ENCODE data around the gene CASP5.
A peak's percentile ranks its signal among the peaks of the same experiment; 100 is the strongest.
"Not testable (repeated sequence)": the region's sequence is repeated elsewhere in the genome, so short reads cannot be mapped to it uniquely, and the experiment has no call there.

CASP5 gene

DNA sequence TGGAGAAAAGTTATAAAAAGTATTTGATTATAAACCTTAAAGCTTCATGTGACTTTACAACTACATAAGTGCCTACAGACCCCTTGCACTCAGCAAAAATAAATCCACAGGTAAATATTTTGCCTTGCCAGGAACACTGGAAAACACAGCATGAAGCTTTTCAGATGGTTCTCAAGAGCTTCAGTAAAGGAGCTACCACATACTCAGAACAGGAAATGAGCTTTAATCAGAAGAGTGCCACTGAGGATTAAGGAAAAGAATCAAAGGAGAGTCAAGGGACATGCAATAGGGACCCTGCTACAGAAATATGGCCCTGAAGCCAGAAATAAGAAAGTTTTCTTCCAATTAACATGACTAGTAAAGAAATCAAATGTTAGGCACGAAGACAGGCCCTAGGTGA lies 10.8 kb upstream of the CASP5 start:
- DNase-seq (ENCODE audit: low spot score) (no peak), FAIRE-seq (no peak)

DNA sequence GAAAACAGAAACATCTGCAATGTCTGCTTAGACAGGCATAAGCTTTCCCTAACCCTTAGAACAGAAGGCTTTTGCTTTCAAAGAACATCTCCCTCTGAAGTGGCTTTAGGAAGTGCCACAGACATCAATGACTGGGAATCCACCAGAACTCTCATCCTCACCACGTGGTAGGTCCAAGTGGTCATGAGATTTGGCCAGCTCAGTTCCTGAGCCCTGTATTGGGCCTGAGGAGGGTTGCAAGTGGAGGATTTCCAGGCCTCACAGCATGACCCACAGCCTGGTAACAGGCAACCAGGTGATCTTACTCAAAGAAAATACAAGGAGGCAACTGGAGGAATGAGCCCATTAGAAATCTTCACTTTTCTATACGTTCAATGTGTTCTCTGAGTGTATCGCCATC lies 10.4 kb upstream of the CASP5 start:
- DNase-seq (ENCODE audit: low spot score) (no peak), FAIRE-seq (no peak)

DNA sequence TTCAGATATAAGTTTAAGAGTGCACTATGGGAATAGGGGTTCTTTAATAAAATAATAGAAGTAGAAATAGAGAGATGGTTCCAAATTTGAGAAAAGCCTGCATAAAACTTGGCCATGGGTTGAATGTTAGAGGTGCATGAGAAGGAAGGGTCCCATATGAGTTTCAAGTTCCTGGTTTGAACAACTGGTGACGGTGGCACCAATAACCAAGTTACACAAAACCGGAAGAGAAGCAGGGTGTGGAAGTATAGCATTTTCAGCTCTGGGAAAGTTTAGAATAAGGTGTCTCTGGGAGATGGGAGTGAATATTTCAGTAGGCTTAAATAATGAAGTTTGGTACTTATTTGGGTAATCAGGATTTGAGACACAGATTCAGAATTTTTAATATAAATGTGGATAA lies 9.5 kb upstream of the CASP5 start:
- no peak for FAIRE-seq
- DNase-seq (ENCODE audit: low spot score), result no peak

DNA sequence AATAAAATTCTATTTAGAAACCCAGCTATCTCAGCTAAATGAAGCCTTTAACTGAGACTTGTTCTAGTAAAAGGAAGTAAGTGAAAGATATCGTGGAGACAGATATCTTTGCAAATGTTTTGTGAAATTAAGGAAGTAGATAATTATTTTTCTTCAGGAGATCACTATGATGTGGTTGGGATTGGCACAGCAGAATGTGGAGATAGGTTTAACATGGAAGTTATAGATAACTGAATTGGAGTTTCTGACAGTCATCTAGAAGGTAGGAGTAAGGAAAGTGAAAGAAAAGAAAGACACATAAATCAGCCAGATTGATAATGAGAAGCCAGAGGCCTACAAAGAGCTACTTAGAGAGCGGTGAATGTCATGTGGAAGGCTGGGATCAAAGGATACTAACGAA lies 4.7 kb upstream of the CASP5 start:
- FAIRE-seq, result no peak
- DNase-seq (ENCODE audit: low spot score), result no peak

DNA sequence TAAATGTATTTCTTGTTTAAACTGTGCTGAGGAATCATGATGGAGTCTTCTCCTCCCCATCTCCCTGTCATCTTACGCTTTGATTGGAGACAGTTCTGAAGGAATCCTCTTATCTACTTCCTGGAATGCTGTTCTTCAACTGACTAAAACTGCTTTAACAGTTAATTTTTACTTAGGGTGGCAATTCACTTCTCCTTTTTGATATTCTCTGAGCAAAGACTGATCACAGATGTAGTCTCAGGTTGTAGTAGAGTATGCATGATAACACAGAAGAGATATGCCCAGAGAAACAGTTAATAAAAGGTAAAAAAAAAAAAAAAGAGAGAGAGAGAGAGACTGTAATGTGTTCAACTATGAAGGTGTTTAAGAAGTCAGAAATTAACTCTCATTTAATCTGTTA lies 1.4 kb upstream of the CASP5 start:
- DNase-seq (ENCODE audit: low spot score) (no peak), FAIRE-seq (no peak)

DNA sequence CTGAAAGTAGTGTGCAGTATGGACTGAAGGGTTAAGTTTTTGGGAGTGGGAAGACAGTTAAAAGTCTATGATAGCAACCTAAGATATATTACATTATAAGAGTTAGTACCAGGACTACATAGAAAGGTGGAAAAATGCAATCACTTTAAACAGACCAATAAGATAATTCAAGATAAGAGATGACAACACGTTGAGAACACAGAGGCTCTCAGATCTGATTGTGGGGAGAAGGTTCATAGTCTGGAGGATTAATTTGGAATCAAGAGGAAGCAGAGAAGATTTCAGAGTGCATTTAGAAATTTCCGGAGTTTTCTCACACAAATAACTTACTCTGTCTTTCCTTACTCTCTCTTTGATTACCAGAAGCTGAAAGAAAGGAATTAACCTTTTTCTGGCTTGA lies 441 bp downstream of the CASP5 start:
- no peak for DNase-seq (ENCODE audit: low spot score)
- FAIRE-seq, result no peak

DNA sequence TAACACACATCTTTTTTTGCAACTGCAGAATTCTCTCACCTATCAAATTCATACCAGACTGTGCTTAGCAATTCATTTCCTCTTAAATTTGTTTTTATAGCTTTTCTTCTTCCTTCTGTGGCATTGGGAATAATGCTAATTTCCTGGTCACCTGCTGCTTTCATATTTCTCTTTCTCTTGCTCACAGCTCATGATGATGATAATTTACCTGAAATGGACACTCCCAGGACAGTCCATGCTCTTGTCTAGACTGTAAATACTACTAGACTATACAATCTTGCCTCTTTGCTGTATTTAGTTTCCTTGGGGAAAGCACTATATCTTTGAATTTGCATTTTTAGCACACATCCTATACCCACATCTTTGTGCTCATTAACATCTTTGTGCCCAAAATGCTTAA lies 15.5 kb downstream of the CASP5 start:
- no peak for DNase-seq (ENCODE audit: low spot score)
- FAIRE-seq, result no peak

DNA sequence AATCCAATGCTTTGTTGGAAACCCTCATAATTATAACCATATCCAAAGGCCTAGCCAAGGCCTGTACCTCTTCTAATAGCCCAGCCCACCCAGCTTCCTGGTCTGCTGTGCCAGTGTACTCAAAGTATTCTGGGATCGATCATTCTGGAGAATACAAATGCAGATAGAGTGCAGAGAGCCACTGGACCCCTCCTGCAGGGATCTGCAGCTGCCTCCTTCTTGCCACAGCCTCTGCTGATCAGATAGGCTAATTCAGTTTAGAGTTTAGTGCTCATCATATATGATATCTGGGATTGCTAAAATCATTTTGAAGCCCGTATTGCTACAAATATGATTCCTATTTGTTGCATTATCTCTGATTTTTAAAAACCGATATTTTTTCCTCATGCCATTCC lies 17.5 kb downstream of the CASP5 start:
- DNase-seq (ENCODE audit: low spot score), result no peak
- no peak for FAIRE-seq

DNA sequence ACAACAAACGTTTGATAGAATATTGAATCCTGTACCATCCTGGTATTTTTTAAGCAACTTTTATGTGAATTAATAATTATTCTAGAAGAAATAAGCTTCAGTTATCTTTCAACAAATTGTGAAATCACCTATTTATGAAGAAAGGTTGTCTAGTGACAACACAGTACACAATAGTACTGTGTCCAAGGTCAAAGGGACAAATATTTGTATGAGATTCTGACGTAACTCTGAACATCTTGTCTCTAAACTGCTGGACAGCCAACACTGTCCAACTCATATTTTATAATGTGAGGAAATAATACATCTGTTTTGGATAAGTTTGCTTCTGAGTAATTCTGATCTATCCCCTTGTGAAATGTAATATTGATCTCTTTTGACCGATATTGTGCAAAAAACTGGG lies 18.9 kb downstream of the CASP5 start:
- DNase-seq (ENCODE audit: low spot score) (no peak), FAIRE-seq (no peak)

DNA sequence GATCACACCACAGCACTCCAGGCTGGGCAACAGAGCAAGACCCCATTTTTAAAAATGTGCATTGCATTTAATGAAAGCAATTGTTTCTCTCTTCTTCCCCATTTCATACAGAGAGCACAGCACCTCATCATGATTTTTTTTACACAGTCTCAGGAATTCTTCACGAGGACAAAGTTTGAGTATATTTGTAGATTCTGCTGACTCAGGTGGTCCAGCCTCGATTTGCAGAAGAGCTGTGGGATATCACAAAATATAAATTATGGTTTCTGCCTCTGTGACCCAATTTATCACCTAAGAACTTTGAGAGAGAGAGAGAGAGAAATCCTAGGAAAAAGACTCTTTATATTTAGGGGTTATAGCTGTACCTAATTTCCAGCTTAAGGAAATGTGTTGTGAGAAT lies 19.8 kb downstream of the CASP5 start:
- FAIRE-seq (no peak), DNase-seq (ENCODE audit: low spot score) (no peak)

DNA sequence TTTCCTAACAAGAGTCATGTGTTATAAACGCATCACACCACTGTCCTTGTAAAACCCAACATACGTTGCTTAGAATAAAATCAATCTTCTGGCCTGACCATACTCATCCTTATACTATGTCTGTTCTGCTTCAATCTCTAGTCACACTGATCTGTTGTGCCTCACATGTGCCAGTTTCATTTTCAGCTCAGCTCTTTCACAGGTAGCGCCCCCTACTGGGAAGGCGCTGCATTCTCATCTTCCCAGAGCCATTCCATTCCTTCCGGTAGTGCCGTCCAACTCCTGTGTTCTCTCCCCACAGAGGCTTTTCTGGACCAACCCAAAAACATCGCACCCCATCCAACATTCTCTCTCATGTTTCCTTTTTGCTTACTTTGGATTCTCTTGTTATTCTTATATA lies 22.2 kb downstream of the CASP5 start:
- DNase-seq (ENCODE audit: low spot score) (no peak), FAIRE-seq (no peak)

DNA sequence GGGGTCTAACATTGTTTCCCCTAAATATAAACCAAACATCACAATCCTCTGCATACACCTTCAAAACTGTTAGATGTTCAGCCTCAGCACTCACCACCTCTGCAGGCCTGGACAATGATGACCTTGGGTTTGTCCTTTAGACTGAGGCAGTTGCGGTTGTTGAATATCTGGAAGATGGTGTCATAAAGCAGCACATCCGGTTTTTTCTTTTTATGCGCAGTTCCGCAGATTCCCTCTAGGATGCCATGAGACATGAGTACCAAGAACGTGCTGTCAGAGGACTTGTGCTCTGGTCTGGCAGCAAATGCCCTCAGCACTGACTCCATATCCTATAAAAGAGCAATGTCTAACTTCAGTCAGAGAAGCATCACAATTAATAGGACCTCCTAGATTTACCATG lies 22.8 kb downstream of the CASP5 start:
- DNase-seq (ENCODE audit: low spot score), result peak; percentile 16
- FAIRE-seq, result no peak

DNA sequence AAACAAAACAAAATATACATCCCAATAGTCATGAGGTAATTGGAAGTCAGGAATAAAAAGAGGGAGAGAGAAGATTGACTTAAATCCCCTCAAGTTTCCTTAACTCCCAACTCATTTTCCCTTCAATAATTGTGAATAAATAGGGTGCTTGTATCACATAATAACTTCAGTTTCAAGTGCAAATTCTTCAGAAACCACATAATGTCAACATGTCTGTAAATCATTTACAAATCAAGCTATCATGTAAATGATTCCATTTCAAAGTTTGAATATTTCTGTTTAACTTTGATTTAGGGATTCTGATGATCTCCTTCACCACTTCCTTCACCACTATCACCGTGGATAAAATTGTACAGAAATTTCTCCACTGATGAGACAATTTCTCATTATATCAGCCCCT lies 23.2 kb downstream of the CASP5 start:
- no peak for DNase-seq (ENCODE audit: low spot score)
- FAIRE-seq, result no peak

DNA sequence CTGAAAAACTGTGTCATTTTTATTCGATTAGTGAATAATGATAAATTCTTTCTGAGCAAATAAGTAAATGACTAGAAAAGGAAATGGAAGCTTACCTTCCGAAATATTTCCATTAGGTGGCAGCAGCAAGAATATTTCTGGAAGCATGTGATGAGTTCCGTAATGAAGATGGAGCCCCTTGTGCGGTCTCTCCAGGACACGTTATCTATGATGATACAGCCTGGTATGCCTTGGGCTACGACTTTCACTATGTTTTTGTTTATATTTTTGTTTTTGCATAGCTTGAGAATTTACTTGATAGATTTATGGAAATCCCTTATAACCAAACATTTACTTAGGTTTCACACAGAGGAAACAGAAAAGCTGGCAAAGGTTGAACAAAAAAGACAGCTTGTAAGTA lies 25.7 kb downstream of the CASP5 start:
- FAIRE-seq, result no peak
- no peak for DNase-seq (ENCODE audit: low spot score)

DNA sequence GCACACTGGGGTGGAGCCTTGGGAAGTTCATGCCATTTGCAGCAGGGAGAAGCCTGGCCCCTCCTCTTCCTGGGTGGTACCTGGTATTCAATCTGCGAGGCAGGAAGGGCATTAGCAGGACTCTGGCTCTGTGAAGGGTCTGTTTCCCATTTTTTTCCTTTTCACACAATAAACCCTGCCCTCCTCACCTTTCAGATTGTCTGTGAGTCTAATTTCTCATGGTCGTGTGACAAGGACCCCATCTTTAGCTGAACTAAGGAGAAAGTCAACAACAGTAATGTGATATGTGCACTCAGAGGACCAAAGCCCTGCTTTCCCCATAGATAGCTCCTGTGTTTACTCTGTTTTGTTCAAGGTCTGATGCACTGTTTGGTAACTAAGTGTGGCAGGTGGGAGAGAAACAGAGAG lies 28.0 kb downstream of the CASP5 start:
- DNase-seq (ENCODE audit: low spot score) (no peak), FAIRE-seq (no peak)

DNA sequence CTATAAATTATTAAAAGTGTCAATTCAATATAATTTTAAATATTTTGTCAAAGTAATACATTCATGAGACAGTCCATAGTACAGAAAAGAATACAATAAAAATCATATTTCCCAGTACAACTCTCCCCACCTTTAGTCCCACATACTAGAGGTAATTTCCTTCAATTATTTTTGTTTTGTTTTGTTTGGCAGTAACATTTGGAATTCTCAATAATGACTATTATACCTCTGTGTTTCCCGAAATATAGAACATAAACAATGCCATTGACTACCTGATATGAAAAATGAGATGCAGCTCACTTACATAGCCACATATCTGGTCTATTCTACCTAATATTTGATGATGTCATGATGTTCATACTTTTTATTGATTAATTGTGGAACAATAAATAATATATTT lies 30.2 kb downstream of the CASP5 start:
- FAIRE-seq, result no peak
- no peak for DNase-seq (ENCODE audit: low spot score)

DNA sequence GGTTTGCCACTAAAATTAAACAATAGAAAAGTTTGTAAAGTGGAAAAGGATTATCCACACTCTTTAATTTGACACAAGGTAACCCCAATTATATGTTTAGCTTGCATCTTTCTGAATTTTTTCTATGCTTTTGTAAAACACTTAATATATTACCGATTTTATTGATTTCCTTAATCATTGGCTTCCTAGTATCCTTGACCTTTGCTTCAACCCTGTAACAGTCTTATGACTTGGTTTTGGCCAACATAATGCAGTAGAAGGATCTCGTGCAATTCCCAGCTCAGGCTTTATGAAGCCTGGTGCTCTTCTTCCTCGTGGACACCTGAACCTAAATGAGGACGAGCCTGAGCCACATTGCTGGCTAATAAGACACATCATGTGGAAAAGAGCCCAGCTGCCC lies 31.0 kb downstream of the CASP5 start:
- DNase-seq (ENCODE audit: low spot score), result no peak

DNA sequence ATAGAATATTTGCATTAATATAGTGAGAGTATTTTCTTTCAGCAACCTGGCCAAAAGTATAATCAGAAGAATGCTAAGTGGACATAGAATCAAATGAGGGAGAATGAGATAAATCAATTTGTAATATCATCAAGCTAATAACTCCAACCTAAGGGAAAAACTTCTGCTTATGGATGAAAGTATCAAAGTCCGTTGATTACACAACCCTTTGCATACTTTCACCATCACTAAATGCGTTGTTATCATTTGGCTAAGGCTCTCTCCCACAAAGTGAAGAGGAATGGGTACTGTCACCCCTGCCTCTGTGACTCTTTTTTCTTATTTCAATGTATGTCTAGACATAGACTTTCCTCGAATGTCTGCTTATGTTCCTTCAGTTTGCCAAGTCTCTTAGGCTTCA lies 38.2 kb downstream of the CASP5 start:
- no peak for DNase-seq (ENCODE audit: low spot score)

More for the DNA sequence above, 31.0 kb downstream of the CASP5 start:
- no peak for FAIRE-seq

DNA sequence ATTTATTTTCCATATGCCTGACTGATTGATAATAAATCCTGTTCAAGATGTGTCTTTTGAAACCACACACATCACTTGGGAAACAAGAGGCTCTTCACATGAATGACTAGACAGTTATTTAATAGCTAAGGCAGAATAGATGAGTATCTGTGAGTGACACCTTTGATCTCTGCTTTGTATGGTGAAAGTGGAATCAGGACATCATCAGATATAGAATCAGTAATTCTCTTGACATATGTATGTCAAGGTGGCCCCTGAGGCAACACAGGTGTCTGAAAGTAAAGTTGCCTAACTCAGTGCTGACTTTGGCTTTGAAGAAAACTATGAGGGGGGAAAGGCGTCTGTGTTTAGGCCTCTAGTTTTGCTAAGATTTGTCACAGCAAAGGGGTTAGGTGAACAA lies 43.1 kb downstream of the CASP5 start:
- no peak for DNase-seq (ENCODE audit: low spot score)
- FAIRE-seq, result no peak

More for the DNA sequence above, 38.2 kb downstream of the CASP5 start:
- FAIRE-seq, result no peak

DNA sequence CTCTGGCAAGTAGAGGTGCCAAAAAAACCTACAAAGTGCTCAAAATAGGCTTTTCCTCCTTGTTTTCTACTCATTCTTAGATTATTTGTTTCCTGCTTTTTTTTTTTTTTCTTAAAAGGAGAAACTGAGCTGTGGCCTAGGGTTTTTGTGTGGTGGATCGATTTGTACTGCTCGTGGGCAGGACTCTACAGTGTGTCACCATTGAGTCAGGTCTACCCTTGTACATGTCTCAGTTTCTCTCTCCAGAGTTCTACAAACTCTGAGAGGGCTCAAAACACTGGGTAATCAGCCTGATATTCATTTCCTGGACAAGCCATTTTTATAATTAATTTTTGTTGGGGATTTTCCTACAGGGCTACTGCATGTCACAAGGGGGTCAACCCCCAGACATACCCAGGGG lies 49.4 kb downstream of the CASP5 start:
- FAIRE-seq (no peak), DNase-seq (ENCODE audit: low spot score) (no peak)

DNA sequence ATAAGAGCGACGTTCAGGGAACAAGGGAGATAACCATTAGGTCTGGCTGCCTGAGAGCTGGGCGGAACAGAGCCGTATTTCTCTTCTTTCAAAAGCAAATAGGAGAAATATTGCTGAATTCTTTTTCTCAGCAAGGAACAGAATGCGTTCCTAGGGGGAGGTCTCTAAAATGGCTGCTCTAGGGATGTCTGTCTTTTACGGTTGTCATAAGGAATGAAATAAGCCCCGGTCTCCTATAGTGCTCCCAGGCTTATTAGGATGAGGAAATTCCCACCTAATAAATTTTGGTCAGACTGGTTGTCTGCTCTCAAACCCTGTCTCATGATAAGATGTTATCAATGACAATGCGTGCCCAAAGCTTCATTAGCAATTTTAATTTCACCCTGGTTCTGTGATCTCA lies 50.0 kb downstream of the CASP5 start:
- FAIRE-seq; DNase-seq (ENCODE audit: low spot score): not testable (repeated sequence)

DNA sequence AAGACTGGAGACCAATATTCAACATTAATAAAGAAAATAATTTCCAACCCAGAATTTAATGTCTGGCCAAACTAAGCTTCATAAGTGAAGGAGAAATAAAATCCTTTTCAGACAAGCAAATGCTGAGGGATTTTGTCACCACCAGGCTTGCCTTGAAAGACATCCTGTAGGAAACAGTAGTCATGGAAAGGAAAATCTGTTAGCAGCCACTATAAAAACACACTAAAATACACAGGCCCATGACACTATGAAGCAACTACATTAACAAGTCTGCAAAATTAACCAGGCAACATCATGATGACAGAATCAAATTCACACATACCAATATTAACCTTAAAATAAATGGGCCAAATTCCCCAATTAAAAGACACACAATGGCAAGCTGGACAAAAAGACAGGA lies 52.2 kb downstream of the CASP5 start:
- FAIRE-seq, result no peak
- no peak for DNase-seq (ENCODE audit: low spot score)

DNA sequence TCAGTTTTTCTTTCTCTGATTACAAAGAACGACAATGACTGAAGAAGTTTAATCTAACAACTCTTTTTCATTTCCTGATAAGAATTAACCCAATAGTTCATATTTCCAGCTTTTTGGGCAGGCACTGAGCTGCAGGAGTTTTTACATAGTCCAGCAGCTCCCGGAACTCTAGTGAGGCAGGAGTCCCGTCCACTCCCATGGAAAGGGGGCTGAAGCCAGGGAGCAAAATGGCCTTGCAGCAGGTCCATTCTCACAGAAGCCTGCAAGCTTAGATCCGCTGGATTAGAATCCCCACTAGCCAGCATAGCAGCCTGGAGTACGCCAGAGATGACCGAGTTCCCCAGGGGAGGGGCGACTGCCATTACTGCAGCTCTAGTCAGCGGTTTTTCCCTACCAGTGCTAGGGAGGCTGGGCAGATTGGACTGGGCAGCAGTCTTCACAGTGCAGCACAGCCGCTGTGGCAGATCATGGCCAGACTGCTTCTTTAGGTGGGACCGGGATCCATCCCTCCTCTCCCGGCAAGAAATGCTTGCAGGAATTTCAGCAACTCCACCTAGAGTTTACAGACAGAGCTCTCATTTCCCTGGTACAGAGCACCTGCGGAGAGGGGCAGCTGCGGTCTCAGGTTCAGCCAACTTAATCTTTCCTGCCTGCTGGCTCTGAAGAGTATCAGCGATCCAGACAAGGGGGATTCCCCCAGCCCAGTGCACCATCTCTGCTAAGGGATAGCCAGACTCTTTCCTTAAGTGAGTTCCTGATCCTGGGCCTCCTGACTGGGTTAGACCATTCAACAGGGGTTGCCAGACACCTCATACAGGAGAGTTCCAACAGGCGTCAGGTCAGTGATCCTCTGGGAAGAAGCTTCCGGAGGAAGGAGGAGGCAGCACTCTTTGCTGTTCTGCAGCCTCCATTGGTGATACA lies 53.9 kb downstream of the CASP5 start:
- no peak for FAIRE-seq
- DNase-seq (ENCODE audit: low spot score), result peak; percentile 15
